ENCODE data around the gene GRK6. TPM values are rescaled to one million over a fixed set of nuclear protein-coding genes. Genes with fewer than 3 reads are reported as not detected.

GRK6 gene
- total and polyA plus RNA-seq, 2 experiments from 2014 or later = 39.6 to 62.1 TPM

GRCh38 chr5:177435847-177436536, 9.5 kb downstream of the GRK6 start:
- H3K9me3 ChIP-seq (ENCODE audit: low read depth) = no peaks in the 10 kb centered on the region
- H3K27me3 ChIP-seq = no peaks in the 10 kb centered on the region
- TF ChIP-seq, protein P1, sequence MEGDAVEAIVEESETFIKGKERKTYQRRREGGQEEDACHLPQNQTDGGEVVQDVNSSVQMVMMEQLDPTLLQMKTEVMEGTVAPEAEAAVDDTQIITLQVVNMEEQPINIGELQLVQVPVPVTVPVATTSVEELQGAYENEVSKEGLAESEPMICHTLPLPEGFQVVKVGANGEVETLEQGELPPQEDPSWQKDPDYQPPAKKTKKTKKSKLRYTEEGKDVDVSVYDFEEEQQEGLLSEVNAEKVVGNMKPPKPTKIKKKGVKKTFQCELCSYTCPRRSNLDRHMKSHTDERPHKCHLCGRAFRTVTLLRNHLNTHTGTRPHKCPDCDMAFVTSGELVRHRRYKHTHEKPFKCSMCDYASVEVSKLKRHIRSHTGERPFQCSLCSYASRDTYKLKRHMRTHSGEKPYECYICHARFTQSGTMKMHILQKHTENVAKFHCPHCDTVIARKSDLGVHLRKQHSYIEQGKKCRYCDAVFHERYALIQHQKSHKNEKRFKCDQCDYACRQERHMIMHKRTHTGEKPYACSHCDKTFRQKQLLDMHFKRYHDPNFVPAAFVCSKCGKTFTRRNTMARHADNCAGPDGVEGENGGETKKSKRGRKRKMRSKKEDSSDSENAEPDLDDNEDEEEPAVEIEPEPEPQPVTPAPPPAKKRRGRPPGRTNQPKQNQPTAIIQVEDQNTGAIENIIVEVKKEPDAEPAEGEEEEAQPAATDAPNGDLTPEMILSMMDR (IDR thresholded peaks at IDR 0.05; ENCODE audit: low read depth, low read length) = no peak
- no peaks in the 10 kb centered on the region for H3K4me1 ChIP-seq (ENCODE audit: low read depth)
- no peak overlapping the region for H3K4me3 ChIP-seq
- peaks cover 39% of the 10 kb centered on the region for H3K36me3 ChIP-seq
- DNase-seq (ENCODE audit: low read depth in 1 of 2, low spot score in 1 of 2) = no peak
- H3K27ac ChIP-seq = no peak overlapping the region

DNA sequence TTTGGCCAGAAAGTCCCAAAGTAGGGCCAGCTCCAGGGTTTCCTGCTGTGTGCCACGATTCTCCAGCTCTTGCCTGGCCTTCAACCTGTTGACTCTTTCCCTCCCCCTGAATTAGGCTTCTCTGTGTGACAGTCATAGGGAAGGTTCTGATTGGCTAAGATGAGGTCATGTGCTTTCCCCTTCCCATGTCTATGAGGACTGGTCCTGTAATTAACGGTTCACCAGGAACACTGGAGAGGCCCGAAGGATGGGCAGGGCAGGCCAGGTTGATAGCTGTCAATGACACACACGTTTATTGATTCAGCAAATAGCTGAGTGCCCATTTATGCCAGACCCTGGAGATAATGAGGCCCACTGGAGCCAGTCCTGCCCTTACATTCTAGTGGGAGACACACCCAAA, 11.1 kb downstream of the GRK6 start:
- Histone ChIP-seq H3K4me3 (no peak overlapping the region), H3K36me3 (peaks cover 33% of the 10 kb centered on the region), H3K27me3 (no peaks in the 10 kb centered on the region), H3K9me3 (ENCODE audit: low read depth) (no peaks in the 10 kb centered on the region), H3K4me1 (ENCODE audit: low read depth) (no peaks in the 10 kb centered on the region), H3K27ac (no peak overlapping the region)
- TF ChIP-seq, protein P1 (IDR thresholded peaks at IDR 0.05; ENCODE audit: low read depth, low read length) = no peak
- DNase-seq (ENCODE audit: low read depth in 1 of 2, low spot score in 1 of 2) = no peak

GRCh38 chr5:177438468-177438867, 12.0 kb downstream of the GRK6 start:
- TF ChIP-seq, protein P1 (IDR thresholded peaks at IDR 0.05; ENCODE audit: low read depth, low read length) = no peak
- Histone ChIP-seq H3K36me3 (peaks cover 26% of the 10 kb centered on the region), H3K9me3 (ENCODE audit: low read depth) (no peaks in the 10 kb centered on the region)

GRCh38 chr5:177439518-177440053, 13.1 kb downstream of the GRK6 start:
- H3K27ac ChIP-seq = no peak overlapping the region

More at GRCh38 chr5:177438468-177438867, 12.0 kb downstream of the GRK6 start:
- DNase-seq (ENCODE audit: low read depth in 1 of 2, low spot score in 1 of 2) = no peak
- Histone ChIP-seq H3K4me1 (ENCODE audit: low read depth) (no peaks in the 10 kb centered on the region), H3K27ac (no peak overlapping the region), H3K4me3 (no peak overlapping the region), H3K27me3 (no peaks in the 10 kb centered on the region)

DNA sequence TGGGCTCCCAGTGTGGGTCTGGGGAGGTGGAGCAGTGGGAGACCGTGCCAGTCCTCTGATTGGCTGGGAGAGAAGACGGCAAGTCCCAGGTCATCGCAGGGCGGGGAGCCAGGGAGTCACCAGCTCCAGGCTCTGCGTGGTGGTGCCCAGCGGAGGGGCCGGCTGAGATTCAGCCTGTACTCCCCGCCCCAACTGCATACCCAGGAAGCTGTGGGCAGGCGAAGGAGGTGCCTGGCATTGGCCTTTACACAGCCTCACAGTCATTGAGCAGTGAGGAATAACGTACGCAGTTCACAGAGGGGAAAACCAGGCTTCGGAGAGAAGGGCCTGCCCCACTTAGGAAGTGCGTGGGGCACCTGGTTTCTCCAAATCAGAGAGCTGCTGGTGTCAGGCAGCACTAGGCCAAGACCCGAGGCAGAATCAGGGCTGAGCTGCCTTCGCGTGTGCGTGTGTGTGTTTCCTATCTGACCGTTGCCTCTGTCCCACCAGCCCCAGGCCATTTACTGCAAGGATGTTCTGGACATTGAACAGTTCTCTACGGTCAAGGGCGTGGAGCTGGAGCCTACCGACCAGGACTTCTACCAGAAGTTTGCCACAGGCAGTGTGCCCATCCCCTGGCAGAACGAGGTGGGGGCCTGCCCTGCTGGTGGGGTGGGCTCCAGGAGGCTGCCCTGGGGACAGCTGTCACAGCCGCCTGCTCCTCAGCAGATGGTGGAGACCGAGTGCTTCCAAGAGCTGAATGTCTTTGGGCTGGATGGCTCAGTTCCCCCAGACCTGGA, 13.9 kb downstream of the GRK6 start:
- no peak overlapping the region for H3K4me3 ChIP-seq
- no peaks in the 10 kb centered on the region for H3K27me3 ChIP-seq
- no peaks in the 10 kb centered on the region for H3K9me3 ChIP-seq (ENCODE audit: low read depth)
- DNase-seq (ENCODE audit: low read depth in 1 of 2, low spot score in 1 of 2) = no peak
- peaks cover 9% of the 10 kb centered on the region for H3K36me3 ChIP-seq
- H3K4me1 ChIP-seq (ENCODE audit: low read depth) = no peaks in the 10 kb centered on the region
- no peak overlapping the region for H3K27ac ChIP-seq
- TF ChIP-seq, protein P1 (IDR thresholded peaks at IDR 0.05; ENCODE audit: low read depth, low read length) = no peak

More at GRCh38 chr5:177439518-177440053, 13.1 kb downstream of the GRK6 start:
- TF ChIP-seq, protein P1 (IDR thresholded peaks at IDR 0.05; ENCODE audit: low read depth, low read length) = no peak
- Histone ChIP-seq H3K9me3 (ENCODE audit: low read depth) (no peaks in the 10 kb centered on the region), H3K4me3 (no peak overlapping the region), H3K27me3 (no peaks in the 10 kb centered on the region), H3K4me1 (ENCODE audit: low read depth) (no peaks in the 10 kb centered on the region), H3K36me3 (peaks cover 15% of the 10 kb centered on the region)
- DNase-seq (ENCODE audit: low read depth in 1 of 2, low spot score in 1 of 2) = no peak
